Brain microvascular endothelial cell (primary cell): ENCODE data around the gene EFCC1.

Experiments used
- DNase-seq: peaks from one replicate; pipeline ENCODE4 v3.0.0-alpha.2; 2020
- H3K27ac ChIP-seq: fragments of 250-450 bp; sonication (Bioruptor Pico); 2 replicates; pipeline ENCODE4 v1.5.1; 2020; ENCODE audit warnings: mild to moderate bottlenecking, moderate library complexity
- H3K27me3 ChIP-seq: fragments of 250-450 bp; sonication (Bioruptor Pico); replicated peaks from 2 replicates; pipeline ENCODE4 v1.5.1; 2020; ENCODE audit warnings: mild to moderate bottlenecking
- H3K36me3 ChIP-seq: fragments of 250-450 bp; sonication (Bioruptor Pico); replicated peaks from 2 replicates; pipeline ENCODE4 v1.5.1; 2020; ENCODE audit warnings: mild to moderate bottlenecking
- H3K4me3 ChIP-seq: 2 replicates; pipeline ENCODE4 v1.5.1; 2011; ENCODE audit warnings: low read depth, mild to moderate bottlenecking, control low read depth, low read length, moderate library complexity
- CTCF ChIP-seq: IDR thresholded peaks from 2 replicates; pipeline ENCODE4 v1.5.1; 2011; ENCODE audit warnings: low read depth, mild to moderate bottlenecking, moderate library complexity, low read length, control low read depth, inconsistent platforms; ENCODE audit errors: missing control alignments
- in situ Hi-C: cut with HindIII; loops from 2 replicates; pipeline ENCODE4 v1.10.0; 2017; ENCODE audit warnings: low sequenced_read_pairs, low pct_ligation_motif_present

EFCC1 gene

DNA sequence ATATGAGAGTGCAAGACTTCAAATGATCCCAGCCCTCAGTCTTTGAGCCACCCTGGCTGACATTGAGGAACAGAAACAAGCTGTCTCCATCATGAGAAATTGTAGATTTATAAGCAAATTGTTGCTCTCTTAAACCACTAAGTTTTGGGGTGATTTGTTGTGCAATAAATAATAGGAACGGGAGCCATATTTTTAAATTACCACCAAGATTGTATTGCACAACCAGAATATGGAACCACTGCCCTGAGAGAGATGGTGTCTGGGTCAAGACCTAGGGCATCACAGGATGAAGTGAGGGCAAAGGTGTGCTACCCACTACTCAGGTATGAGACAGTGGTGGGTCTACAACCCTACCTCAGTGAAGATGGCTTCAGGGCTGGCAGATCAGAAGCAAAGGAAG lies 4.9 kb upstream of the EFCC1 start:
- no peak for TF ChIP-seq CTCF
- H3K27me3 ChIP-seq: peaks cover 32% of the 10 kb centered on the region
- in situ Hi-C loops: no loop called here
- no peak overlapping the region for H3K4me3 ChIP-seq
- H3K27ac ChIP-seq: no peak overlapping the region
- no peak for DNase-seq
- H3K36me3 ChIP-seq: no peaks in the 10 kb centered on the region

DNA sequence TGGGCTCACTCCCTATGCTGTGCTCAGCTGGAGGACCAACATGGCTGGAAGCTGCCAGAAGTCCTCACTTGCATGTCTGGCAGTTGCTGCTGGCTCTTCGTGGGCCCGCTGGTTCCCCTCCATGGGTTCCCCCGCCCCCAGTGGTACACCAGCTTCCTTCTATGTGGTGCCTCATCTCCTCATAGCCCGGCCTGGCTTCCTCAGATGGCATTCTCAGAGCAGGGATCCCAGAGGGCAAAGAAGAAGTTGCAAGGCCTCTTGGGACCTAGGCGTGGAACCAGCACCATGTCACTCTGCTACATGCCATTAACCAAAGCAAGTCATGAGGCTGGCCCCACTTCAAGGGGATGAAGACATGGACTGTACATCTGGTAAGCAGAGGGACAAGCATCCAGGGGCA lies 4.4 kb upstream of the EFCC1 start:
- H3K36me3 ChIP-seq: no peaks in the 10 kb centered on the region
- no peak for DNase-seq
- H3K27me3 ChIP-seq: peaks cover 37% of the 10 kb centered on the region
- no peak overlapping the region for H3K4me3 ChIP-seq
- TF ChIP-seq CTCF: no peak
- H3K27ac ChIP-seq: no peak overlapping the region
- in situ Hi-C loops: no loop called here

DNA sequence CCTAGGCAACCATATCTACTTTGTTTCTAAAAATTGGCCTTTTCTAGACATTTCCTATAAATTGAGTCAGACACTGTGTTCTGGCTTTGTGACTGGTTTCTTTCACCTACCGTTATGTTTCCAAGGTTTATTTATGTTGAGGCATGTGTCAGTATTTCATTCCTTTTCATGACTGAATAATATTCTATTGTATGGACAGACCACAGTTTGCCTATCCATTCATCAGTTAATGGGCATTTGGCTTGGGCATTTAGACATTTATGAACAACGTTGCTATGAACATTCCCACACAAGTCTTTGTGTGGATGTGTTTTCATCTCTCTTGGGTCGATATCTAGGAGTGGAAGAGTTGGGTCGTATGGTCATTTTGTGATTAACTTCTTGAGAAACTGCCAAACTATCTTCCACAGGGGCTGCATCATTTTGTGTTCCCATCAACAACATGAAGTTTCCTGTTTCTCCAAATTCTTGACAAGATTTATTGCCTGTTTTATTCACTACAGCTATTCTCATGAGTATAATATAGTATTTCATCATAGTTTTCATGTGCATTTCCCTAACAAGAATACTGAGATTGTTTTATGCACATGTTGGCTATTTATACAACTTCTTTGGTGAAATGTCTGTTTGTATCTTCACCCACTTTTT lies 3.5 kb upstream of the EFCC1 start:
- Histone ChIP-seq H3K36me3 (no peaks in the 10 kb centered on the region), H3K4me3 (no peak overlapping the region), H3K27me3 (peaks cover 46% of the 10 kb centered on the region), H3K27ac (no peak overlapping the region)
- DNase-seq: no peak
- in situ Hi-C loops: no loop called here
- TF ChIP-seq CTCF: no peak

GRCh38 chr3:128998561-128998960 lies 2.5 kb upstream of the EFCC1 start:
- Histone ChIP-seq H3K27me3 (peaks cover 50% of the 10 kb centered on the region), H3K4me3 (no peak overlapping the region), H3K36me3 (no peaks in the 10 kb centered on the region), H3K27ac (no peak overlapping the region)
- TF ChIP-seq CTCF: no peak
- in situ Hi-C loops: no loop called here
- no peak for DNase-seq

- DNase-seq: no peak
- TF ChIP-seq CTCF: no peak
- in situ Hi-C loops: no loop called here
- Histone ChIP-seq H3K36me3 (no peaks in the 10 kb centered on the region), H3K27ac (no peak overlapping the region), H3K4me3 (no peak overlapping the region), H3K27me3 (peaks cover 52% of the 10 kb centered on the region)
Measured at GRCh38 chr3:128999102-128999501, 2.0 kb upstream of the EFCC1 start.

GRCh38 chr3:129000742-129001100 lies 383 bp upstream of the EFCC1 start:
- TF ChIP-seq CTCF: no peak
- DNase-seq: no peak
- Histone ChIP-seq H3K27ac (no peak overlapping the region), H3K36me3 (no peaks in the 10 kb centered on the region), H3K27me3 (peaks cover 52% of the 10 kb centered on the region), H3K4me3 (peak overlapping the region; percentile 38)
- in situ Hi-C loops: no loop called here
